Measurements from ENCODE around the gene G2E3. TPM values are rescaled to one million over a fixed set of nuclear protein-coding genes. Genes with fewer than 3 reads are reported as not detected.
A peak's percentile ranks its signal among the peaks of the same experiment; 100 is the strongest.

G2E3 gene
- total RNA-seq, 2 donors from 2014 or later = 44.8 to 80.1 TPM

DNA sequence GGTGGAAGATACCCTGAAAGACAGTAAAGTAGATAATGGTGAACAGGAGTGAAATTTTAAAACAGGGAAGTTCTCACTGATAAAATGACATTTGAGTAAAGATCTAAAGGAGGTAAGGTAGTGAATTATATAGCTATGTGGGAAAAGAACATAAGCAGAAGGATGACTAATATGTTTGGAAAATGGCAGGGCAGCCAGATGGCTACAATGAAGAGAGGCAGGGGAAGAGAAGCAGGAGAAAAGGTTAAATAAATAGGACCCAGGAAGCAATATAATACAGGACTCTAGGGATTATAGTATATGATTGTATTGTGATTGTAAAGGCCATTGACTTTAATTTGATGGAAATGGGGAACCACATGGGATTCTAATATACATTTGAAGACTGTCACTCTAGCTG is 96.2 kb downstream of the G2E3 start:
- no peak for DNase-seq
- Histone ChIP-seq H3K27me3 (ENCODE audit: control insufficient read depth, insufficient read depth, low read length, poor library complexity, severe bottlenecking) (no peaks in the 10 kb centered on the region), H3K36me3 (ENCODE audit: control insufficient read depth, insufficient read depth, low read length) (peaks cover 90% of the 10 kb centered on the region), H3K4me1 (ENCODE audit: control insufficient read depth, insufficient read depth, low read length) (no peaks in the 10 kb centered on the region), H3K9ac (ENCODE audit: extremely low read depth, low read length, poor library complexity, severe bottlenecking) (no peak overlapping the region), H3K4me3 (ENCODE audit: low read length) (no peak overlapping the region), H3K9me3 (ENCODE audit: control insufficient read depth, low read length) (no peaks in the 10 kb centered on the region), H3K27ac (ENCODE audit: low read depth, low read length) (no peak overlapping the region)
- Mint-ChIP-seq H3K27me3 (ENCODE audit: insufficient read depth) (no peaks in the 10 kb centered on the region), H3K4me3 (no peak overlapping the region), H3K4me1 (no peaks in the 10 kb centered on the region), H3K27ac (no peak overlapping the region), H3K36me3 (ENCODE audit: low read depth) (peaks cover 34% of the 10 kb centered on the region), H3K9me3 (no peaks in the 10 kb centered on the region)
- TF ChIP-seq, protein P1, sequence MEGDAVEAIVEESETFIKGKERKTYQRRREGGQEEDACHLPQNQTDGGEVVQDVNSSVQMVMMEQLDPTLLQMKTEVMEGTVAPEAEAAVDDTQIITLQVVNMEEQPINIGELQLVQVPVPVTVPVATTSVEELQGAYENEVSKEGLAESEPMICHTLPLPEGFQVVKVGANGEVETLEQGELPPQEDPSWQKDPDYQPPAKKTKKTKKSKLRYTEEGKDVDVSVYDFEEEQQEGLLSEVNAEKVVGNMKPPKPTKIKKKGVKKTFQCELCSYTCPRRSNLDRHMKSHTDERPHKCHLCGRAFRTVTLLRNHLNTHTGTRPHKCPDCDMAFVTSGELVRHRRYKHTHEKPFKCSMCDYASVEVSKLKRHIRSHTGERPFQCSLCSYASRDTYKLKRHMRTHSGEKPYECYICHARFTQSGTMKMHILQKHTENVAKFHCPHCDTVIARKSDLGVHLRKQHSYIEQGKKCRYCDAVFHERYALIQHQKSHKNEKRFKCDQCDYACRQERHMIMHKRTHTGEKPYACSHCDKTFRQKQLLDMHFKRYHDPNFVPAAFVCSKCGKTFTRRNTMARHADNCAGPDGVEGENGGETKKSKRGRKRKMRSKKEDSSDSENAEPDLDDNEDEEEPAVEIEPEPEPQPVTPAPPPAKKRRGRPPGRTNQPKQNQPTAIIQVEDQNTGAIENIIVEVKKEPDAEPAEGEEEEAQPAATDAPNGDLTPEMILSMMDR (conservative IDR thresholded peaks at IDR 0.05) = no peak

DNA sequence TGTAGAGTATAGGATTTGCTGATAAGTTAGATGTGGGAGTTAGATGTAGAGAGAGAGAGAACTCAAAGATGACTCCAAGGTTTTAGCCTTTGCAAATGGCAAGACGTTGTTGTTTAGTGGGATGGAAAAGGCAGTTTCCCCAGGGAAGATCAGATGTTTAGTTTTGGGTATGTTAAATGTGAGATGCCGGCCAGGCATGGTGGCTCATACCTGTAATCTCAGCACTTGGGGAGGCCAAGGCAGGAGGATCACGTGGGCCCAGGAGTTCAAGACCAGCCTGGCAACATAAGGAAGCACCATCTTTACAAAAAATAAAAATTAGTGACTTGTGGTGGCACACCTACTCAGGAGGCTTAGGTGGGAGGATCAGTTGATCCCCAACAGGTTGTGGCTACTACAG is 96.7 kb downstream of the G2E3 start:
- peaks cover 36% of the 10 kb centered on the region for H3K36me3 Mint-ChIP-seq (ENCODE audit: low read depth)
- no peak for DNase-seq
- no peak overlapping the region for H3K4me3 Mint-ChIP-seq
- H3K27ac ChIP-seq (ENCODE audit: low read depth, low read length) = no peak overlapping the region
- no peaks in the 10 kb centered on the region for H3K27me3 ChIP-seq (ENCODE audit: control insufficient read depth, insufficient read depth, low read length, poor library complexity, severe bottlenecking)
- no peaks in the 10 kb centered on the region for H3K27me3 Mint-ChIP-seq (ENCODE audit: insufficient read depth)
- TF ChIP-seq, protein P1 (conservative IDR thresholded peaks at IDR 0.05) = no peak
- H3K9me3 Mint-ChIP-seq = no peaks in the 10 kb centered on the region
- H3K4me3 ChIP-seq (ENCODE audit: low read length) = no peak overlapping the region
- H3K9ac ChIP-seq (ENCODE audit: extremely low read depth, low read length, poor library complexity, severe bottlenecking) = no peak overlapping the region
- WGBS, 2 experiments (ENCODE audit: insufficient coverage in 1 of 2, insufficient read length in 1 of 2) = 93 to 100% methylated on average over 1 to 3 of the region's 3 CpGs
- no peak overlapping the region for H3K27ac Mint-ChIP-seq
- H3K4me1 ChIP-seq (ENCODE audit: control insufficient read depth, insufficient read depth, low read length) = no peaks in the 10 kb centered on the region
- no peaks in the 10 kb centered on the region for H3K4me1 Mint-ChIP-seq
- peaks cover 90% of the 10 kb centered on the region for H3K36me3 ChIP-seq (ENCODE audit: control insufficient read depth, insufficient read depth, low read length)
- no peaks in the 10 kb centered on the region for H3K9me3 ChIP-seq (ENCODE audit: control insufficient read depth, low read length)

DNA sequence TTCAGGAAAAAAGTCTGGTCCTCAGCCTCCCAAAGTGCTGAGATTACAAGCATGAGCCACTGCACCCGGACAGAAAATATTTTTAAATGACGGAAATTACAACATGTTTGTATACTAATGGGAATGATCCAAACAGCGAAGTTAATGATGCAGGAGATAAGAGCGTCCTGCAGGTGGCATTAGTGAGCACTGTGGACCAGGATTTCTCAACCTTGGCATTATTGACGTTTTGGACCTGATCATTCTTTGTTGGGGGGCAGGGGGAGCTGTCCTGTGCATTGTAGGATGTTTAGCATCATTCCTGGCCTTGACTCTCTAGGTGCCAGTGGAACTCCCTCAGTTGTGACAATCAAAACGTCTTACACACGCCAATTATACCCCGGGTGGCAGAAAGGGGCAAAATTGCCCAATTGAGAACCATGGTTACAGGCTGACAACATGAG is 97.3 kb downstream of the G2E3 start:
- Mint-ChIP-seq H3K36me3 (ENCODE audit: low read depth) (peaks cover 40% of the 10 kb centered on the region), H3K27ac (no peak overlapping the region), H3K9me3 (no peaks in the 10 kb centered on the region), H3K27me3 (ENCODE audit: insufficient read depth) (no peaks in the 10 kb centered on the region), H3K4me3 (no peak overlapping the region), H3K4me1 (no peaks in the 10 kb centered on the region)
- Histone ChIP-seq H3K36me3 (ENCODE audit: control insufficient read depth, insufficient read depth, low read length) (peaks cover 90% of the 10 kb centered on the region), H3K4me1 (ENCODE audit: control insufficient read depth, insufficient read depth, low read length) (no peaks in the 10 kb centered on the region), H3K27me3 (ENCODE audit: control insufficient read depth, insufficient read depth, low read length, poor library complexity, severe bottlenecking) (no peaks in the 10 kb centered on the region), H3K4me3 (ENCODE audit: low read length) (no peak overlapping the region), H3K9ac (ENCODE audit: extremely low read depth, low read length, poor library complexity, severe bottlenecking) (no peak overlapping the region), H3K27ac (ENCODE audit: low read depth, low read length) (no peak overlapping the region), H3K9me3 (ENCODE audit: control insufficient read depth, low read length) (no peaks in the 10 kb centered on the region)
- TF ChIP-seq, protein P1 (conservative IDR thresholded peaks at IDR 0.05) = peak; percentile 83
- peak; percentile 71 for DNase-seq
- WGBS, 2 experiments (ENCODE audit: insufficient coverage in 1 of 2, insufficient read length in 1 of 2) = 70 to 74% methylated on average over 8 of the region's 8 CpGs

Data from endodermal cell (in vitro differentiated cells).